HL-60 (cell line): ENCODE results near the gene APOH.

Experiments used
- TF ChIP-seq, protein P1 (sequence below): IDR thresholded peaks from one replicate; pipeline ENCODE4 v1.5.1; 2011; ENCODE audit warnings: low read length, control low read depth, inconsistent platforms; ENCODE audit not compliant: insufficient read depth
- TF ChIP-seq, protein P2 (sequence below): IDR thresholded peaks from 2 replicates; pipeline ENCODE4 v1.6.1; 2012; ENCODE audit warnings: low read depth; ENCODE audit not compliant: insufficient replicate concordance

DNA sequence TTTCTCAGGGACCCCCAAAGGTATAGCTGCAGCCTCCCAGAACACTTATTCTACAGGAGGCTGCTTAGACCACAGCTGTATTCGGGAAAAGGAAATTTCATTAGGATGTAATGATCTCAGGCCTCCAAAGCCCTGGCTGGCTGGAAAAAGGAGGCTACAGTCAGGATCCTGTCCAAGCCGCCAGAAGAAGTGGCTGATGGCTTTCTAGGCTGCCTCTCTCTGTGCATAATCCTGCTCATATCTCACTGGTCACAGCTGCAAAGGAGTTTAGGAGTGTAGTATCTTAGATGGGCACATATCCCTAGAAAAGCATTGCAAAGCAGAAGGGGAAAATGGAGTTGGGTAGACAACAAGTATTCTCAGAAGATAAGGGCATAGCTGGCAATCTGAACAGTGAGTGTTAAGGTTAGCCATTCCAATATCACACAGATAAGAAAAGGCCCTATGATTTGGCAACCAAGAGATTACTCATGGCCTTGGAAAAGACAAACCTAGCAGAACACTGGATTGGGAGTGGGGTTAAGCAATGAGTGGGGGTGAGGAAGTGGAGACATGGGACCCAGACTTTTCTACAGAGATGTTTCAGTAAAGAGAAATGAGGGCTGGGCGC is 47.2 kb upstream of the APOH start:
- TF ChIP-seq, protein P1, sequence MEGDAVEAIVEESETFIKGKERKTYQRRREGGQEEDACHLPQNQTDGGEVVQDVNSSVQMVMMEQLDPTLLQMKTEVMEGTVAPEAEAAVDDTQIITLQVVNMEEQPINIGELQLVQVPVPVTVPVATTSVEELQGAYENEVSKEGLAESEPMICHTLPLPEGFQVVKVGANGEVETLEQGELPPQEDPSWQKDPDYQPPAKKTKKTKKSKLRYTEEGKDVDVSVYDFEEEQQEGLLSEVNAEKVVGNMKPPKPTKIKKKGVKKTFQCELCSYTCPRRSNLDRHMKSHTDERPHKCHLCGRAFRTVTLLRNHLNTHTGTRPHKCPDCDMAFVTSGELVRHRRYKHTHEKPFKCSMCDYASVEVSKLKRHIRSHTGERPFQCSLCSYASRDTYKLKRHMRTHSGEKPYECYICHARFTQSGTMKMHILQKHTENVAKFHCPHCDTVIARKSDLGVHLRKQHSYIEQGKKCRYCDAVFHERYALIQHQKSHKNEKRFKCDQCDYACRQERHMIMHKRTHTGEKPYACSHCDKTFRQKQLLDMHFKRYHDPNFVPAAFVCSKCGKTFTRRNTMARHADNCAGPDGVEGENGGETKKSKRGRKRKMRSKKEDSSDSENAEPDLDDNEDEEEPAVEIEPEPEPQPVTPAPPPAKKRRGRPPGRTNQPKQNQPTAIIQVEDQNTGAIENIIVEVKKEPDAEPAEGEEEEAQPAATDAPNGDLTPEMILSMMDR: no peak
- TF ChIP-seq, protein P2, sequence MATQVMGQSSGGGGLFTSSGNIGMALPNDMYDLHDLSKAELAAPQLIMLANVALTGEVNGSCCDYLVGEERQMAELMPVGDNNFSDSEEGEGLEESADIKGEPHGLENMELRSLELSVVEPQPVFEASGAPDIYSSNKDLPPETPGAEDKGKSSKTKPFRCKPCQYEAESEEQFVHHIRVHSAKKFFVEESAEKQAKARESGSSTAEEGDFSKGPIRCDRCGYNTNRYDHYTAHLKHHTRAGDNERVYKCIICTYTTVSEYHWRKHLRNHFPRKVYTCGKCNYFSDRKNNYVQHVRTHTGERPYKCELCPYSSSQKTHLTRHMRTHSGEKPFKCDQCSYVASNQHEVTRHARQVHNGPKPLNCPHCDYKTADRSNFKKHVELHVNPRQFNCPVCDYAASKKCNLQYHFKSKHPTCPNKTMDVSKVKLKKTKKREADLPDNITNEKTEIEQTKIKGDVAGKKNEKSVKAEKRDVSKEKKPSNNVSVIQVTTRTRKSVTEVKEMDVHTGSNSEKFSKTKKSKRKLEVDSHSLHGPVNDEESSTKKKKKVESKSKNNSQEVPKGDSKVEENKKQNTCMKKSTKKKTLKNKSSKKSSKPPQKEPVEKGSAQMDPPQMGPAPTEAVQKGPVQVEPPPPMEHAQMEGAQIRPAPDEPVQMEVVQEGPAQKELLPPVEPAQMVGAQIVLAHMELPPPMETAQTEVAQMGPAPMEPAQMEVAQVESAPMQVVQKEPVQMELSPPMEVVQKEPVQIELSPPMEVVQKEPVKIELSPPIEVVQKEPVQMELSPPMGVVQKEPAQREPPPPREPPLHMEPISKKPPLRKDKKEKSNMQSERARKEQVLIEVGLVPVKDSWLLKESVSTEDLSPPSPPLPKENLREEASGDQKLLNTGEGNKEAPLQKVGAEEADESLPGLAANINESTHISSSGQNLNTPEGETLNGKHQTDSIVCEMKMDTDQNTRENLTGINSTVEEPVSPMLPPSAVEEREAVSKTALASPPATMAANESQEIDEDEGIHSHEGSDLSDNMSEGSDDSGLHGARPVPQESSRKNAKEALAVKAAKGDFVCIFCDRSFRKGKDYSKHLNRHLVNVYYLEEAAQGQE: no peak
